NCI-H1417 treated with DMSO at 0.1 percent for 48 hours (cell line): ENCODE results near the gene OCIAD2.
"Not testable (repeated sequence)": the region's sequence is repeated elsewhere in the genome, so short reads cannot be mapped to it uniquely, and the experiment has no call there.

Experiments used
- DNase-seq: peaks from one replicate; lab custom pipeline; 2025; lab: John Stamatoyannopoulos, UW

Gene OCIAD2

GRCh38 chr4:48907706-48908477 is 1.3 kb upstream of the OCIAD2 start:
- DNase-seq, result no peak

DNA sequence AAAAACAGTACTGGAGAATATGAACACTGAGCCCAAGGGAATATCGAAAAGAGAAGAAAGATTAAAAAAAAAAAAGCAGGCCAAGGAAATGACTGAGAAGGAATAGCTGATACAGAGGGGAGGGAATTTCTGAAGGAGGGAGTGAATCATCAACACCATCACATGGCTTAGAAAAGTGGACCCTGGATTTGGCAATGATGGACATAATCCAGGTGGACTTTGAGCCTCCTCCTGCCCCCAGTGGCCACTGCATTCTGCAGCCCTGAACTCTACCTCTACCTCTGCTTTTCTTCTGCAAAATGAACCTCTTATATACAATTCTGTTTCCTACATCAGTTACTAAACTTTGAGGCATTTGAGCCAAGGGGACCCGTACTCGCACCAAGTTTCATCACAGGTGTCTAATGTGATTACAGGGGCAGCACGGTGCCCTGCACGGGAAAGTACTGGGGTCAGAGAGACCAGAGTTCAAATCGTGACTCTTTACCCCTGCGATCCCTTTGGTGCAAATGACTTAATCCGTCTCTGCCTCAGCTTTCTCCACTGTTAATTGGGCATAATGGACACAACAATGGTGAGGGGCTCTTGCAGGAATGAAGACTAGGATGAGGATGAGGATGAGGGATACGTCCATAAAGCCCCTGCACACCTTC is 1.1 kb downstream of the OCIAD2 start:
- DNase-seq, result no peak

GRCh38 chr4:48904541-48905142 is 1.9 kb downstream of the OCIAD2 start:
- no peak for DNase-seq

- no peak for DNase-seq
Measured at GRCh38 chr4:48904101-48904500, 2.5 kb downstream of the OCIAD2 start.

DNA sequence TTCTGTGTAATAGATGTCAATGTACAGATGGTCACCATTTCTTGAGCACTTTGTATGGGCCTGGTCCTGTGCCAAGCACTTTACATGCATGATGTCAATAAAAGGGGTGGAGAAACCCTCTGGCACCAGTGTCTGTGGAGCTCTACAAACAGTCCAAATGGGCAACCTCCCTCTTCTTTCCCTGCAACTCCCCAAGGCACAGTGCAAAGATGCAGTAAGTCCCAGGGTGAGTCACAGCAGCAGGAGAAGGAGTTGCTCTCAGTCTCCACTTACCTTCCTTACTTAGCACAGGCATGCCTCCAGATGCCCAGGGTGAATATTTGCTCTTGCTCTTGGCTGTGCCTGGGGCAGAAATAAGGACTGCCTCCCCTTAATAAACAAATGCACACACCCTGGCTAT is 4.3 kb downstream of the OCIAD2 start:
- DNase-seq, result no peak

DNA sequence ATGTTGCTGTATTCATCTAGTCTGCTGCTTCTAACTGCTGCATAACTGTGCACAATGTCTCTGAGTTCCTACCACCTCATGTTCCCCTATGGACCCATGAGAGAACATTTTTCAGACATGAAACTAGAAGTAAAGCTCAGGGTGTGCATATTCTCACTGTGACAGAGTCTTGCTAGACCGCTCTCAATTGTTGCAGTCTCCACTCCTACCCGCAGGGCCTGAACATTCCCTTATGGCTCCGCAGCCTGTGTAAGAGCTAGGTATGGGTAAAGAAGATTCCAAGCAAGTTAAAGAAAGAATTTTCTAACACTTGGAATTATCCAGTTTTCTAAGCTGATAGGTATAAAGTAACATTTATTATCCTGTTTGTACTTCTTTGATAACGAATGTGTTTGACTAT is 5.4 kb downstream of the OCIAD2 start:
- DNase-seq, result no peak

- DNase-seq, result no peak
Measured at GRCh38 chr4:48899950-48900349, 6.6 kb downstream of the OCIAD2 start.

DNA sequence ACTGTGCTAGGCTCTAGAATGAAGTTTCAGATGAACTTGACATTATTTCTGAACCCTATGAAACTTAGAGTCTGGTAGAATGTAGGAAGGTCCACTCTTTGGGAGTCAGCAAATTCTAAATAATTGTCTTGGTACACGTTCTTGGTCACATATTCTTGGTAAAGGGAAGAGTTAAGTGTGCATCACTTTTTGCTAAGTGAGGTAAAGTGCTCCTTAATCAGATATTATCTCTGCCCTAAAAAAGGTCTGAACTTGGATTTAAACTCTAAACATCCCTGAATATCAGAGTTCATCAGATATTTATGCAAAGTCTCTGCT is 7.2 kb downstream of the OCIAD2 start:
- DNase-seq, result no peak

DNA sequence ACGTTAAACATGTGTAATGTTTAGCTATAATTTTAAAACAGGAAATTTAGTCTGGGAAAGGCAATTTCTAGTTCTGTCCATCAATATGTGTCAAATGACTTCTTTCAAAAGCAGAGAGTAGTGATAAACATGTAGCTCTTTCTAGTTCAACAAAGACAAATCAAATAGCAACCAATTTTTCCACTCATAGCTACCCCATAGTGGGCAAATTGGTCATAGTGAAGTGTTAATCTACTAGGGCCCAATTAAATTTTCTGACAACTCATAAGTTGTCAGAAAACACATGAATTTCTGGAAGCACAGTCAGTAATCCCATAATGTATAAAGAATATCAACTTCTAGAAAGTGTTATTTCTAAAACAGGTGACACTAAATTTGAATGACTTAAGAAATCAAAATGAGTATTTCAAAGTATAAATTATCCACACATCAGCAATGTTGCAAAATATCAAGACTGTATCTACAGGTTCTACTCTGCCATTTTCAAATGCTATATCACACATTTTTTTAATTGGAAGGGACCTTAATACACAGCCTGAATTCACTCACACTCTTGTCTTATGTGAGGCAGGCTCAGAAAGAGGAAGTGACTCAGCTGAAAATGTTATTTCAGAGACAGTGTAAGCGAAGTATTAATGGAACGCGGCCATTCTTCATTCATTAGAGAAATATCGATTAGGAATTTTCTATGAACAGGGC is 7.7 kb downstream of the OCIAD2 start:
- no peak for DNase-seq

- no peak for DNase-seq
Measured at GRCh38 chr4:48896845-48897244, 9.7 kb downstream of the OCIAD2 start.

GRCh38 chr4:48891028-48891619 is 15.4 kb downstream of the OCIAD2 start:
- DNase-seq, result no peak

GRCh38 chr4:48889750-48890149 is 16.8 kb downstream of the OCIAD2 start:
- not testable (repeated sequence) for DNase-seq

DNA sequence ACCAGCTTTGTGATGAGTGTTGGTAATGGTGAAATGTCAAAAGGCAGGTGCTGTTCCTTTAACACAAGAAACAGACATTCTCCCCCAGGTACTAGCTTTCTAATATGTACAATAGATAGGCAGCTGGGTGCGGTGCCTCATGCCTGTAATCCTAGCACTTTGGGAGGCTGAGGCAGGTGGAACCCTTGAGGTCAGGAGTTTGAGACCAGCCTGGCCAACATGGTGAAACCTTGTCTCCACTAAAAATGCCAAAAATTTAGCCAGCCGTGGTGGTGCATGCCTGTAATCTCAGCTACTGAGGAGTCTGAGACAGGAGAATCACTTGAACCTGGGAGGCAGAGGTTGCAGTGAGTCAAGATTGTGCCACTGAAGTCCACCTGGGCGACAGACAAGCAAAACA is 24.9 kb downstream of the OCIAD2 start:
- not testable (repeated sequence) for DNase-seq

GRCh38 chr4:48879561-48880442 is 26.8 kb downstream of the OCIAD2 start:
- no peak for DNase-seq

DNA sequence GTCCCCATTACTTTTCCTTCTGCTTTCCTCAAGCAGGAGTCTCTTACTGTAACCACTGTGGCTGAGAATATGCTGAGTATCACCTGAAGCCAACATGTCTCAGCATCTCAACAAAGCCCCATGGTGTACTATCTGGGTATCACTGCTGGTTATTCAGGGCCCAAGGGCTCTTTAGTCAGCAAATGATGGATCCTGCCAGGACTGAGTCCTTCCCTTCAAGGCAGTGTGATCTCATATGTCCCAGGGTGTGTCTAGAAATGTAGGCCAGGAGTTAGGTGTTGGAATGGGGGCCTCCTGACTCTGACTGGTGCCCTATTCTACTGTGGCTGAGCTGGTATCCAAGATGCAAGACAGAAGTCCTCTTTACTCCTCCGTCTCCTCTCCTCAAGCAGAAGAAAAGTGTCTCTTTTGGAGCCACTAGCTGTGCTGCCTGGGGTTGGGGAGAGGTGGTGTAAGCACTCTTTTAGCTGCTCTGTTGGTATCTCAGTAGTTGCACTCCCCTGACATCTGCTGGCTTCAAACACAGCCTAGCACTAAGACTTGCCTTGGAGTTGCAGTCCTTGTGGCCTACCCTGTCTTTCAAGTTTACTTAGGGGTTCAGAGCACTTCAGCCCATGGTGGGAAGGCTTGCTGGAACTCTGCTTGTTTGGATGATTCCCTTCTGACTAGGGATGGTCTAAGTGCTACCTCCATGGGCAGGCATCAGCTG is 28.6 kb downstream of the OCIAD2 start:
- DNase-seq, result no peak

GRCh38 chr4:48864696-48865095 is 41.9 kb downstream of the OCIAD2 start:
- DNase-seq, result not testable (repeated sequence)

- DNase-seq, result no peak
Measured at GRCh38 chr4:48863728-48864127, 42.8 kb downstream of the OCIAD2 start.

DNA sequence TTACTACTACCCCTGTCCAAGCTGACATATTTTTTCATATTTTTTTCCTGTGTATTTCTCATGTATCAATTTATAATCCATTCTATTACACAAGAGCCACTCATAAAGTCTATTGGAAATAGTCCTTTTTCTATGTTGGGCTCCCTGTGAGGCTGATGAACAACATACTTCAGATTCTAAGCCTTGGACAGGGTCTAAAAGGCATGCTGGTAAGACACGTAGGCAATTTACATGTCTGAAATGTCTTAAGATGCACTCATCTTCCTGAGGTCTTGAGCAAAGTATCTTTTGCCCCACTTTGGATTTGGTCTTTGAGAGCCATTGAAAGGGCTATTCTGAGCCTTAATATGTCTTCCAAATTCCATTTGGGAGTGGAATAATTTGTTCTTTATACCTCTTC is 43.9 kb downstream of the OCIAD2 start:
- no peak for DNase-seq

GRCh38 chr4:48862038-48862437 is 44.5 kb downstream of the OCIAD2 start:
- no peak for DNase-seq

- no peak for DNase-seq
Measured at GRCh38 chr4:48858130-48858529, 48.4 kb downstream of the OCIAD2 start.

DNA sequence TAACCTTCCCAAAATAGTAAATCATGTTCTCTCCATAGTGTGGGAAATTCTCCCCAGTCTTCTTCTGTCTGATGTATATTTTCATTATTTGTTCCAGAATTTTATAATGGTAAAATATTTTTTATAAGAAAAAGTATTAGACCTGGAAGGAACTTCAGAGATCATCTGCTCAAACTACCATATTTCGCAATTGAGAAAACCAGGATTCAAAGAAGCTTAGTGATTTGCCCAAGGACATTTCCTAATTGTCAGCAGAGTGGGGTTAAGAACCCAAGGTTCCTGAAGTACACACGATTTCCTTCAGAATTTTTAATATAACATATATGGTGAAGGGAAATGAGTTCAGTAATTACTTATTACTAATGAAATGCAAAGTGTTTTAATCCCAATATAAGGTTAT is 51.6 kb downstream of the OCIAD2 start:
- DNase-seq, result no peak
